Upper lobe of right lung (tissue), 1 donor: Measurements from ENCODE around the gene FAM3B. TPM values are rescaled to one million over a fixed set of nuclear protein-coding genes. Genes with fewer than 3 reads are reported as not detected.
A peak's percentile ranks its signal among the peaks of the same experiment; 100 is the strongest.

ENCODE experiments used
- ATAC-seq: fragments of 200-7000 bp; cut with Tn5 transposase; one replicate; pipeline ENCODE4 v1.9.1; 2020; ENCODE audit warnings: mild to moderate bottlenecking, moderate library complexity
- DNase-seq: peaks from one replicate; pipeline ENCODE4 v3.0.0-alpha.2; 2020
- H3K27ac ChIP-seq: fragments of 200-600 bp; one replicate; pipeline ENCODE4 v1.8.0; 2022
- H3K27me3 ChIP-seq: fragments of 200-600 bp; one replicate; pipeline ENCODE4 v1.8.0; 2022; ENCODE audit warnings: mild to moderate bottlenecking
- H3K36me3 ChIP-seq: fragments of 200-600 bp; one replicate; pipeline ENCODE4 v1.8.0; 2022
- H3K4me1 ChIP-seq: fragments of 200-600 bp; one replicate; pipeline ENCODE4 v1.8.0; 2022
- H3K4me3 ChIP-seq: fragments of 200-600 bp; one replicate; pipeline ENCODE4 v1.8.0; 2022; ENCODE audit warnings: mild to moderate bottlenecking
- H3K9me3 ChIP-seq: fragments of 200-600 bp; one replicate; pipeline ENCODE4 v1.8.0; 2022
- CTCF ChIP-seq: fragments of 200-600 bp; IDR thresholded peaks from one replicate; pipeline ENCODE4 v1.8.0; 2022; ENCODE audit warnings: antibody characterized with exemption
- intact Hi-C: fragments of 100-400 bp; cut with DNase I; formaldehyde crosslinking; loops from one replicate; pipeline ENCODE4 v1.11.0; 2022
- total RNA-seq: library from RNA; stranded (reverse); fragmentation: NEBNext Ultra II Directional; extraction: Animal tissue kit (Norgen Biotek cat#: 25700); gene quantifications from one replicate; pipeline ENCODE4 v1.2.1, GENCODE V29; 2021
- donor health status: DM: no; HTN: yes; CAD: no; lungs with severe emphysema.

FAM3B gene
- total RNA-seq, 1 donor from 2014 or later, result 5.2 TPM

- DNase-seq, result no peak
These were observed 875 bp upstream of the FAM3B start for GRCh38 chr21:41315726-41316125.

DNA sequence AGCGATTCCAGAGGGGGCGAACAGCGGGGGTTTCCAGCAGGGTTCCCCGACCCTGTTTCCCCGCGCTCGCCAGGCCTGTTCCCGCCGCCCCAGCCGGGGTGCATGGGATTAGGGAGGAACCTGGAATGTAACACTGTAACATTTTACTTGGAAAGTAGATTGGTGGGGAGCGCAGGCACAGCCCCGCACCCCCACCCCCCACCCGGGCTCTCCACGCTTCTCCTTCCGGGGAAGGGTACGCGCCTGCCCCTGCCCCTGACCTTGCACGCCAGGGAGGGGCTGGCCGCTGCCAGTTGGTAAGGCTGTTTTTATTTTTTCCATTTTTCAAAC, 427 bp downstream of the FAM3B start:
- Histone ChIP-seq H3K4me1 (no peaks in the 10 kb centered on the region), H3K9me3 (no peaks in the 10 kb centered on the region), H3K27me3 (peaks cover 19% of the 10 kb centered on the region), H3K4me3 (peak overlapping the region; percentile 42), H3K27ac (no peak overlapping the region), H3K36me3 (no peaks in the 10 kb centered on the region)
- no peak for TF ChIP-seq CTCF
- ATAC-seq, result no peak
- intact Hi-C loops, result no loop called here
- no peak for DNase-seq

More at GRCh38 chr21:41315726-41316125, 875 bp upstream of the FAM3B start:
- no peak overlapping the region for H3K27ac ChIP-seq
- no peaks in the 10 kb centered on the region for H3K9me3 ChIP-seq
- peaks cover 19% of the 10 kb centered on the region for H3K27me3 ChIP-seq
- intact Hi-C loops, result no loop called here
- no peak for ATAC-seq
- no peaks in the 10 kb centered on the region for H3K36me3 ChIP-seq
- H3K4me1 ChIP-seq, result no peaks in the 10 kb centered on the region
- no peak overlapping the region for H3K4me3 ChIP-seq
- no peak for TF ChIP-seq CTCF

GRCh38 chr21:41317458-41317857, 857 bp downstream of the FAM3B start:
- no peak overlapping the region for H3K27ac ChIP-seq
- H3K27me3 ChIP-seq, result peaks cover 19% of the 10 kb centered on the region
- H3K9me3 ChIP-seq, result no peaks in the 10 kb centered on the region
- H3K4me3 ChIP-seq, result peak overlapping the region; percentile 42
- no peak for DNase-seq
- H3K36me3 ChIP-seq, result no peaks in the 10 kb centered on the region
- H3K4me1 ChIP-seq, result no peaks in the 10 kb centered on the region
- no peak for ATAC-seq
- intact Hi-C loops, result no loop called here
- TF ChIP-seq CTCF, result no peak

DNA sequence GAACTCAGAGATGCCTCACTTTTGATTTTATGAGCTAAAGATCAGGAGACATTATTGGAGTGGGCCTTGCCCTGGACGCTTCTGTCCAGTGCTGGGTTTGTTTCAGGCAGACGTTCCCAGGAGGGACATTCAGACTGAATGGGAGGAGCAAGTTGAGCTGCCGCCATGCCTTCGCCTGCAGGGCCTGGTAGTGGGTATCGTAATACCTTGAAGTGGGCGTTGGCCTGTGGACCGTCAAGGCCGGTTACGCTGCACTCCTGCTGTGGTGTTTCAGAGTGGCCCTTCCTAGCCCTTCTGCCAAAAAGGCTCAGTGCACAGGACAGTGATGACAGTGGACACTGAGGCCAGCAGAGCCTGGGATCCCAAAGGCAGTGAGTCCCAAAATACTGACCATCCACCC, 1.6 kb downstream of the FAM3B start:
- Histone ChIP-seq H3K9me3 (no peaks in the 10 kb centered on the region), H3K27me3 (peaks cover 19% of the 10 kb centered on the region), H3K4me1 (no peaks in the 10 kb centered on the region), H3K4me3 (no peak overlapping the region), H3K36me3 (no peaks in the 10 kb centered on the region), H3K27ac (no peak overlapping the region)
- intact Hi-C loops, result no loop called here
- DNase-seq (no peak), ATAC-seq (no peak)
- TF ChIP-seq CTCF, result no peak

- no peak for TF ChIP-seq CTCF
- no peak overlapping the region for H3K4me3 ChIP-seq
- H3K27me3 ChIP-seq, result peaks cover 19% of the 10 kb centered on the region
- no peak for ATAC-seq
- H3K27ac ChIP-seq, result no peak overlapping the region
- no peak for DNase-seq
- H3K36me3 ChIP-seq, result no peaks in the 10 kb centered on the region
- H3K9me3 ChIP-seq, result no peaks in the 10 kb centered on the region
- no peaks in the 10 kb centered on the region for H3K4me1 ChIP-seq
- intact Hi-C loops, result no loop called here
These were observed 2.7 kb downstream of the FAM3B start for GRCh38 chr21:41319273-41319672.

DNA sequence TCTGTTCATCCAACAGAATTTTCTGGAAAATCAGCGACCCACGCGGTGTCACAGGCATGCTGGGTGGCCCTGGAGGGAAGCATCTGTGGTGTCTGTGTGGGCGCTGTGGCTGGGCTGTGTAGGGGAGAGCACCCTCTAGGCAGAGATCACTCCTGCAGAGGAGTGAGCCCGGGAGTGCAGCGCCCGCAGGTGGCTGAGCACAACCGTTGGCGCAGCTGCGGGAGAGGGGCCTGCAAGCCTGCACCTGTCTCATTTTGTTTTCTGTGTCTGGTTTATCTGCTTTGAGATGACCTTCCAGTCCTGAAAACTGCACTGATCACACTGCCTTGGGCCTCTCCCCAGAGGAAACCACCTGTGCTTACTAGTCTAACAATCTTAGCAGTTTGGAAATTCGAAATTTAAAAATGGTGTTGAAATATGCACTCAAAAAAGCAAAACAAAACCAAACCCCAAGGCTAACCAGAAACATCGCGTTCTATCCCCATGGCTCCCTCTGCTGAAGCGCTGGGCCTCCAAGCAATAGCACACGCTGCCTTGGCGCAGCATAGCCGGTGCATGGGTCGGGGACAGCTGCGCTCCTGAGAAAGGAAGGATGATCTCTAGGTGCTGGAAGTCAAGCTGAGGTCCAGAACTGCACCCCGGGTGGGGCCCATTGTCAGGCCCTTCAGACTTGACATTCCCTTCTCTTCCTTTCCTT, 4.8 kb downstream of the FAM3B start:
- Histone ChIP-seq H3K9me3 (no peaks in the 10 kb centered on the region), H3K27ac (no peak overlapping the region), H3K36me3 (no peaks in the 10 kb centered on the region), H3K4me3 (no peak overlapping the region), H3K27me3 (peaks cover 15% of the 10 kb centered on the region), H3K4me1 (no peaks in the 10 kb centered on the region)
- DNase-seq (no peak), ATAC-seq (no peak)
- no peak for TF ChIP-seq CTCF
- intact Hi-C loops, result no loop called here
